ENCODE results near the gene MYL7.

Gene MYL7, protein sequence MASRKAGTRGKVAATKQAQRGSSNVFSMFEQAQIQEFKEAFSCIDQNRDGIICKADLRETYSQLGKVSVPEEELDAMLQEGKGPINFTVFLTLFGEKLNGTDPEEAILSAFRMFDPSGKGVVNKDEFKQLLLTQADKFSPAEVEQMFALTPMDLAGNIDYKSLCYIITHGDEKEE

GRCh38 chr7:44141221-44141850 lies at the start of gene MYL7:
TSS of gene MYL7 (minus strand) at chr7:44141332. CDS start at chr7:44141305, 27 bp downstream.
- TF ChIP-seq, protein P1, sequence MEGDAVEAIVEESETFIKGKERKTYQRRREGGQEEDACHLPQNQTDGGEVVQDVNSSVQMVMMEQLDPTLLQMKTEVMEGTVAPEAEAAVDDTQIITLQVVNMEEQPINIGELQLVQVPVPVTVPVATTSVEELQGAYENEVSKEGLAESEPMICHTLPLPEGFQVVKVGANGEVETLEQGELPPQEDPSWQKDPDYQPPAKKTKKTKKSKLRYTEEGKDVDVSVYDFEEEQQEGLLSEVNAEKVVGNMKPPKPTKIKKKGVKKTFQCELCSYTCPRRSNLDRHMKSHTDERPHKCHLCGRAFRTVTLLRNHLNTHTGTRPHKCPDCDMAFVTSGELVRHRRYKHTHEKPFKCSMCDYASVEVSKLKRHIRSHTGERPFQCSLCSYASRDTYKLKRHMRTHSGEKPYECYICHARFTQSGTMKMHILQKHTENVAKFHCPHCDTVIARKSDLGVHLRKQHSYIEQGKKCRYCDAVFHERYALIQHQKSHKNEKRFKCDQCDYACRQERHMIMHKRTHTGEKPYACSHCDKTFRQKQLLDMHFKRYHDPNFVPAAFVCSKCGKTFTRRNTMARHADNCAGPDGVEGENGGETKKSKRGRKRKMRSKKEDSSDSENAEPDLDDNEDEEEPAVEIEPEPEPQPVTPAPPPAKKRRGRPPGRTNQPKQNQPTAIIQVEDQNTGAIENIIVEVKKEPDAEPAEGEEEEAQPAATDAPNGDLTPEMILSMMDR (IDR thresholded peaks at IDR 0.05; ENCODE audit: extremely low read depth, missing control alignments), result no peak
- DNase-seq (ENCODE audit: low spot score), result no peak

- DNase-seq (ENCODE audit: low spot score), result no peak
- TF ChIP-seq, protein P1 (IDR thresholded peaks at IDR 0.05; ENCODE audit: extremely low read depth, missing control alignments), result no peak
Measured at GRCh38 chr7:44189993-44190872, 49.1 kb upstream of the MYL7 start.

- TF ChIP-seq, protein P1 (IDR thresholded peaks at IDR 0.05; ENCODE audit: extremely low read depth, missing control alignments), result no peak
- no peak for DNase-seq (ENCODE audit: low spot score)
Measured at GRCh38 chr7:44189286-44189992, 48.3 kb upstream of the MYL7 start, which contains the start of gene GCK. TSS of gene GCK (minus strand) at chr7:44189439. CDS start at chr7:44188953, 486 bp downstream.

- TF ChIP-seq, protein P1 (IDR thresholded peaks at IDR 0.05; ENCODE audit: extremely low read depth, missing control alignments), result no peak
- DNase-seq (ENCODE audit: low spot score), result no peak
Measured at GRCh38 chr7:44188480-44189225, 47.5 kb upstream of the MYL7 start.

GRCh38 chr7:44187636-44188416 lies 46.7 kb upstream of the MYL7 start:
- no peak for DNase-seq (ENCODE audit: low spot score)
- TF ChIP-seq, protein P1 (IDR thresholded peaks at IDR 0.05; ENCODE audit: extremely low read depth, missing control alignments), result no peak

DNA sequence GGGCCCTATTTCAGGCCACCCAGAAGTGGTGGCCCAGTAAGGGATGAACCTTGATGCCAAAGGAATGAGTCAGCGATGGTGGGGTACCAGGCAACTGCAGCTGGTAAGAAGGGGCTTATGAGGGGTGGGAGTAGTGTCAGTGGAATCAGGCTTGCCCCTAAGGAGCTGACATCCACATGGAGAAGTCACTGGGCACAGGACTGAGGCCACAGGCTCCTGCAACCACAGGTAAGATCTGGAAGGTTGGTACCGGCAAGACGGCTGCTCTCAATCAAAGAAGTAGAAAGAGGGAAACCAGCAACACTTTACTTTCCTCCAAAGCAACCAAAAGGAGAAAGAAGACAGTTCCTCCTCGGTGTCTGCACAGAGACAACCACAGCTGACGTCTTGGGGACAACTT lies 45.6 kb upstream of the MYL7 start:
- TF ChIP-seq, protein P1 (IDR thresholded peaks at IDR 0.05; ENCODE audit: extremely low read depth, missing control alignments), result no peak
- DNase-seq (ENCODE audit: low spot score), result no peak

All from GM20000 (cell line).